ENCODE results near the gene GOSR1.

The GOSR1 gene

GRCh38 chr17:30433514-30433913 lies 43.7 kb upstream of the GOSR1 start:
- TF ChIP-seq RARB (CRISPR knock-in tag; IDR thresholded peaks at IDR 0.05) (no peak), CSDC2 (CRISPR knock-in tag; IDR thresholded peaks at IDR 0.05) (no peak), GLIS3 (CRISPR knock-in tag; IDR thresholded peaks at IDR 0.05) (no peak), ZNF70 (CRISPR knock-in tag; IDR thresholded peaks at IDR 0.05) (no peak), PATZ1 (CRISPR knock-in tag; IDR thresholded peaks at IDR 0.05; ENCODE audit: borderline replicate concordance) (no peak), SNAI2 (CRISPR knock-in tag; IDR thresholded peaks at IDR 0.05) (no peak), ZNF565 (CRISPR knock-in tag; conservative IDR thresholded peaks at IDR 0.05; ENCODE audit: low read depth) (no peak), OSR1 (CRISPR knock-in tag; IDR thresholded peaks at IDR 0.05) (no peak), ZC3H10 (CRISPR knock-in tag; IDR thresholded peaks at IDR 0.05) (no peak), ESRRG (CRISPR knock-in tag; IDR thresholded peaks at IDR 0.05) (no peak), BACH2 (CRISPR knock-in tag; IDR thresholded peaks at IDR 0.05; ENCODE audit: borderline replicate concordance) (no peak), CSRNP3 (CRISPR knock-in tag; IDR thresholded peaks at IDR 0.05) (no peak), ISL1 (CRISPR knock-in tag; IDR thresholded peaks at IDR 0.05) (no peak), ZFP30 (CRISPR knock-in tag; IDR thresholded peaks at IDR 0.05) (no peak), TSHZ2 (CRISPR knock-in tag; IDR thresholded peaks at IDR 0.05) (no peak), ZNF8 (CRISPR knock-in tag; IDR thresholded peaks at IDR 0.05) (no peak), TOX (CRISPR knock-in tag; IDR thresholded peaks at IDR 0.05; ENCODE audit: borderline replicate concordance) (no peak)
- TF ChIP-seq, protein P1, sequence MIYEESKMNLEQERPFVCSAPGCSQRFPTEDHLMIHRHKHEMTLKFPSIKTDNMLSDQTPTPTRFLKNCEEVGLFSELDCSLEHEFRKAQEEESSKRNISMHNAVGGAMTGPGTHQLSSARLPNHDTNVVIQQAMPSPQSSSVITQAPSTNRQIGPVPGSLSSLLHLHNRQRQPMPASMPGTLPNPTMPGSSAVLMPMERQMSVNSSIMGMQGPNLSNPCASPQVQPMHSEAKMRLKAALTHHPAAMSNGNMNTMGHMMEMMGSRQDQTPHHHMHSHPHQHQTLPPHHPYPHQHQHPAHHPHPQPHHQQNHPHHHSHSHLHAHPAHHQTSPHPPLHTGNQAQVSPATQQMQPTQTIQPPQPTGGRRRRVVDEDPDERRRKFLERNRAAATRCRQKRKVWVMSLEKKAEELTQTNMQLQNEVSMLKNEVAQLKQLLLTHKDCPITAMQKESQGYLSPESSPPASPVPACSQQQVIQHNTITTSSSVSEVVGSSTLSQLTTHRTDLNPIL (CRISPR knock-in tag; IDR thresholded peaks at IDR 0.05; ENCODE audit: low read depth) = no peak
- ATAC-seq = peak; percentile 93

- no peak for ATAC-seq
- TF ChIP-seq CSRNP3 (CRISPR knock-in tag; IDR thresholded peaks at IDR 0.05) = no peak
- TF ChIP-seq ZNF565 (CRISPR knock-in tag; conservative IDR thresholded peaks at IDR 0.05; ENCODE audit: low read depth) = no peak
- TF ChIP-seq ARNTL (CRISPR knock-in tag; IDR thresholded peaks at IDR 0.05; ENCODE audit: borderline replicate concordance, low read depth) = no peak
- TF ChIP-seq, protein P1 (CRISPR knock-in tag; IDR thresholded peaks at IDR 0.05; ENCODE audit: low read depth) = no peak
- no peak for TF ChIP-seq TOX (CRISPR knock-in tag; IDR thresholded peaks at IDR 0.05; ENCODE audit: borderline replicate concordance)
- no peak for TF ChIP-seq PATZ1 (CRISPR knock-in tag; IDR thresholded peaks at IDR 0.05; ENCODE audit: borderline replicate concordance)
Observed at GRCh38 chr17:30436729-30437128, 40.5 kb upstream of the GOSR1 start.

All from SK-N-SH treated with all-trans-retinoic acid at 6 μM for 48 hours (cell line).